Middle frontal gyrus (tissue), 1 donor: Measurements from ENCODE around the gene PAK4.

Experiments used
- DNase-seq: peaks from one replicate; pipeline ENCODE4 v3.0.0-alpha.2; 2015; ENCODE audit warnings: low spot score; ENCODE audit errors: extremely low spot score

The PAK4 gene

GRCh38 chr19:39165857-39166256, 40.3 kb downstream of the PAK4 start:
- no peak for DNase-seq

GRCh38 chr19:39166571-39167391, 41.2 kb downstream of the PAK4 start:
- DNase-seq = no peak

- no peak for DNase-seq
Observed at GRCh38 chr19:39167461-39168257, 42.1 kb downstream of the PAK4 start.

GRCh38 chr19:39168258-39169142, 42.9 kb downstream of the PAK4 start:
- DNase-seq = no peak

GRCh38 chr19:39169143-39169810, 43.7 kb downstream of the PAK4 start:
- DNase-seq = no peak

- no peak for DNase-seq
Observed at GRCh38 chr19:39170386-39171231, 45.0 kb downstream of the PAK4 start.

GRCh38 chr19:39171479-39172465, 46.2 kb downstream of the PAK4 start:
- no peak for DNase-seq

GRCh38 chr19:39172700-39173501, 47.3 kb downstream of the PAK4 start:
- DNase-seq = no peak

GRCh38 chr19:39173502-39173991, 48.0 kb downstream of the PAK4 start:
- no peak for DNase-seq

GRCh38 chr19:39174142-39174541, 48.6 kb downstream of the PAK4 start:
- no peak for DNase-seq

- DNase-seq = no peak
Observed at GRCh38 chr19:39174558-39175544, 49.3 kb downstream of the PAK4 start.

GRCh38 chr19:39175564-39175963, 50.0 kb downstream of the PAK4 start:
- no peak for DNase-seq

- DNase-seq = no peak
Observed at GRCh38 chr19:39177110-39177699, 51.6 kb downstream of the PAK4 start.

- DNase-seq = no peak
Observed at GRCh38 chr19:39177736-39178135, 52.1 kb downstream of the PAK4 start.

GRCh38 chr19:39178296-39179006, 52.9 kb downstream of the PAK4 start:
- no peak for DNase-seq

- no peak for DNase-seq
Observed at GRCh38 chr19:39179754-39180153, 54.2 kb downstream of the PAK4 start.
